Neuron (in vitro differentiated cells): ENCODE data around the gene FAM118A.
"Not testable (repeated sequence)": the region's sequence is repeated elsewhere in the genome, so short reads cannot be mapped to it uniquely, and the experiment has no call there.

Experiments used
- H2AFZ ChIP-seq: one replicate; pipeline ENCODE4 v1.6.1; 2013; ENCODE audit warnings: low read depth, mild to moderate bottlenecking, inconsistent platforms, low read length, moderate library complexity
- H3K27me3 ChIP-seq: one replicate; pipeline ENCODE4 v1.6.1; 2013; ENCODE audit warnings: low read length; ENCODE audit not compliant: insufficient read depth
- H3K36me3 ChIP-seq: one replicate; pipeline ENCODE4 v1.6.1; 2013; ENCODE audit warnings: low read length; ENCODE audit not compliant: insufficient read depth
- H3K4me1 ChIP-seq: one replicate; pipeline ENCODE4 v1.6.1; 2013; ENCODE audit warnings: low read length; ENCODE audit not compliant: insufficient read depth
- H3K4me3 ChIP-seq: 2 replicates; pipeline ENCODE4 v1.5.1; 2013; ENCODE audit warnings: mild to moderate bottlenecking, low read length, moderate library complexity
- H3K9me3 ChIP-seq: one replicate; pipeline ENCODE4 v1.6.1; 2013; ENCODE audit warnings: low read length

The FAM118A gene

DNA sequence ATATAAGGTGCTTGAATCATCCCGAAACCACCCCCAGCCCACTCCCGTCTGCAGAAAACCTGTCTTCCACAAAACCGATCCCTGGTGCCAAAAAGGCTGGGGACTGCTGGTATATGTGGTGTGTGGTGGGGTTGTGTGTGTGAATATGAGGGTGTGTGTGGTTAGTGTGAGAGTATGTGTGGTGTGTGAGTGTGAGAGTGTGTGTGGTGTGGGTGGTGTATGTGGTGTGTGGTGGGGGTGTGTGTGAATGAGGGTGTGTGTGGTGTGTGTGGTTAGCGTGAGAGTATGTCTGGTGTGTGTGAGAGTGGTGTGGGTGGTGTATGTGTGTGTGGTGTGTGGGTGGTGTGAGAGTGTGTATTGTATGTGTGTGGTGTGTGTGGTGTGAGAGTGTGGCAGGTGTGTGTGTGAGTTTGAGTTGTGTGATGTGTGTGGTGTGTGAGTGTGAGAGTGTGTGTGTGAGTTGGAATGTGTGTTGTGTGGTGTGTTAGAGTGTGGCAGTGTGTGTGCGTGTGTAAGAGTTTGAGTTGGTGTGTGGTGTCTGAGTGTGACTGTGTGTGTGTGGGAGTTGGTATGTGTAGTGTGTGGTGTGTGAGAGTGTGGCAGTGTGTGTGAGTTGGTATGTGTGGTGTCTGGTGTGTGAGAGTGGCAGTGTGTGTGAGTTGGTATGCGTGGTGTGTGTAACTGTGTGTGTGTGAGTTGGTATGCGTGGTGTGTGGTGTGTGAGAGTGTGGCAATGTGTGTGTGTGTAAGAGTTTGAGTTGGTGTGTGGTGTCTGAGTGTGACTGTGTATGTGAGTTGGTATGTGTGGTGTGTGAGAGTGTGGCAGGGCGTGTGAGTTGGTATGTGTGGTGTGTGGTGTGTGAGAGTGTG is 18.4 kb upstream of the FAM118A start:
- Histone ChIP-seq H3K27me3 (peaks cover 10% of the 10 kb centered on the region), H3K36me3 (no peaks in the 10 kb centered on the region), H3K4me1 (peaks cover 8% of the 10 kb centered on the region), H2AFZ (no peak overlapping the region), H3K9me3 (no peaks in the 10 kb centered on the region), H3K4me3 (no peak overlapping the region)

DNA sequence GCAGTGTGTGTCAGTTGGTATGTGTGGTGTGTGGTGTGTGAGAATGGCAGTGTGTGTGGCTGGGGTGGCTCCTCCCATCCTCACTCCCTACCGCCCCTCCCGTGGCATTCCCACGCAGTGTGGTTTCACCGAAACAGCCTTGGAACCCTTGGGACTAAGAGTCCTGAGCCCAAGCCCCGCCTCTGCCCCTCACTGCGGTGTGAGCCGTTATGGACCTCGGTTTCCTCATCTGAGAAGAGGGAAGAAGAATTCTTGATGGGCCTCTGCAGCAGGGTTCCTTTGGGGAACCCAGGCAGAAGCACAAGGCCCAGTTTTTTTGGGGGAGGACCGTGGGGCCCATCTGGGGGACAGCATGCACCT is 17.8 kb upstream of the FAM118A start:
- no peaks in the 10 kb centered on the region for H3K36me3 ChIP-seq
- H3K27me3 ChIP-seq = peaks cover 5% of the 10 kb centered on the region
- H2AFZ ChIP-seq = no peak overlapping the region
- no peaks in the 10 kb centered on the region for H3K9me3 ChIP-seq
- H3K4me3 ChIP-seq = no peak overlapping the region
- H3K4me1 ChIP-seq = peaks cover 8% of the 10 kb centered on the region

DNA sequence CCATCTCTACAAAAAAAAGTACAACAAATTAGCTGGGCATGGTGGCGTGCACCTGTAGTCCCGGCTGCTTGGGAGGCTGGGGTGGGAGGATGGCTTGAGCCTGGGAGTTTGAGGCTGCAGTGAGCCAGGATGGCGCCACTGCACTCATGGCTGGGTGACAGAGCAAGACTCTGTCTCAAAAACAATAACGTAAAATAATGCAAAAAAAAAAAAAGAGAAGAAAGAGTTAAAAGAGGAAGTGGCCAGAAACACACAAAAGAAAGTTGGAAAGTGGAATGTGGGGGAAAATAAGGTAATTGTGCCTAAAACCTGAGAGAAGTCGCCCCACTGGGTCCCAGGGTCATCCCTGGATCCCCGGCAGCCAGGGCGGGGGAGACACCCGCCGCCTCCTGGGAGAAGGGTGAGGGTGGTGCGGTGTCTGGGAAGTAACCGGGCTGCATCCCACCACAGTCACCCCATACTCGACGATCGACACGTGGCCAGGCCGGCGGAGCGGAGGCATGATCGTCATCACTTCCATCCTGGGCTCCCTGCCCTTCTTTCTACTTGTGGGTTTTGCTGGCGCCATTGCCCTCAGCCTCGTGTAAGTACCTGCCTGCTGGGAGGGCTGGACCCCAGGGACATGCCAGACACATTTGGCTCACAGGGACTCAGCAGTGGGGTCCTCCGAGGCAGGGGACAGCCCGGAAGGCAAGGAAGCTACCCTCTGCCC is 16.8 kb upstream of the FAM118A start:
- H3K4me3 ChIP-seq = no peak overlapping the region
- H3K9me3 ChIP-seq = no peaks in the 10 kb centered on the region
- H3K4me1 ChIP-seq = peaks cover 8% of the 10 kb centered on the region
- H3K36me3 ChIP-seq = no peaks in the 10 kb centered on the region
- no peaks in the 10 kb centered on the region for H3K27me3 ChIP-seq
- H2AFZ ChIP-seq = no peak overlapping the region

DNA sequence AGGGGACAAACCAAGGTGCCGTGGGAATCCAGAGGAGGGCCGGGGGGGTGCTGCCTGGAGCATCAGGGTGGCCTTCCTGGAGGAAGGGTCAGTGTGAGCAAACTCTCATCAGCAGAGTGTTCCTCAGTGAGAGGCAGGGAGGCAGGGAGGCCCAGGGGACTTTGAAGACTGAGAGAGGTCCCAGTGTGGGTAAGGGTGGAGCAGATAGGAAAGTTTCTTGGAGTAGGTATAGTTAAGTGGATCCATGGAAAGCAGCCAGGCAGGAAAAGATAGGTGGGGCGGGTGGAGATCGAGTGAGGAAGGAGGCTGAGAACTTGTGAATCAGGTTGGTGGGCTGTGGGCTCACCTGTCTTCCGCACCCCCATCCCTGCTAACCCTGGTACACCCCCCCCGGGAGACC is 15.7 kb upstream of the FAM118A start:
- Histone ChIP-seq H2AFZ (no peak overlapping the region), H3K36me3 (no peaks in the 10 kb centered on the region), H3K4me1 (peaks cover 8% of the 10 kb centered on the region), H3K27me3 (peaks cover 6% of the 10 kb centered on the region), H3K4me3 (no peak overlapping the region), H3K9me3 (no peaks in the 10 kb centered on the region)

DNA sequence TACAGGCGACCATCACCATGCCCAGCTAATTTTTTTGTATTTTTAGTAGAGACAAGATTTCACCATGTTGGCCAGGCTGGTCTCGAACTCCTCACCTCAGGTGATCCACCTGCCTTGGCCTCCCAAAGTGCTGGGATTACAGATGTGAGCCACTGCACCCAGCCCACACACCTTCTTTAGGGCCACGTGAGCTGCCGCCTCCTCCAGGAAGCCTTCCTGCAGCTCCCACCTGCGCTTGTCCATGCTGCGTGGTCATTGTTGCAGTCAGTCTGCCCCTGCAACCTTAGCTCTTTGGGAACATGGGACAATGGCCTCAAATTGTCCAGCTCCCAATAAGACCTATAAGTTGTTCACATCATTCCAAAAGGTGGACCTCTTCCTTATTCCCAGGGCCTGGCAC is 14.7 kb upstream of the FAM118A start:
- H3K36me3 ChIP-seq, H2AFZ ChIP-seq, H3K9me3 ChIP-seq, H3K4me1 ChIP-seq, H3K4me3 ChIP-seq: not testable (repeated sequence)
- peaks cover 11% of the 10 kb centered on the region for H3K27me3 ChIP-seq

- Histone ChIP-seq H2AFZ (no peak overlapping the region), H3K36me3 (no peaks in the 10 kb centered on the region), H3K4me3 (no peak overlapping the region), H3K9me3 (no peaks in the 10 kb centered on the region), H3K27me3 (peaks cover 11% of the 10 kb centered on the region), H3K4me1 (peaks cover 5% of the 10 kb centered on the region)
These were observed 14.2 kb upstream of the FAM118A start for GRCh38 chr22:45295492-45295891.

GRCh38 chr22:45296628-45297297 is 13.0 kb upstream of the FAM118A start:
- Histone ChIP-seq H3K9me3 (no peaks in the 10 kb centered on the region), H3K27me3 (peaks cover 11% of the 10 kb centered on the region), H3K4me1 (no peaks in the 10 kb centered on the region), H2AFZ (no peak overlapping the region), H3K36me3 (no peaks in the 10 kb centered on the region), H3K4me3 (no peak overlapping the region)

GRCh38 chr22:45298934-45299505 is 10.7 kb upstream of the FAM118A start:
- no peak overlapping the region for H3K4me3 ChIP-seq
- no peaks in the 10 kb centered on the region for H3K36me3 ChIP-seq
- H2AFZ ChIP-seq = no peak overlapping the region
- H3K9me3 ChIP-seq = no peaks in the 10 kb centered on the region
- H3K4me1 ChIP-seq = no peaks in the 10 kb centered on the region
- peaks cover 11% of the 10 kb centered on the region for H3K27me3 ChIP-seq

- H3K27me3 ChIP-seq = peaks cover 11% of the 10 kb centered on the region
- H3K9me3 ChIP-seq = no peaks in the 10 kb centered on the region
- no peak overlapping the region for H2AFZ ChIP-seq
- H3K4me1 ChIP-seq = no peaks in the 10 kb centered on the region
- no peak overlapping the region for H3K4me3 ChIP-seq
- H3K36me3 ChIP-seq = no peaks in the 10 kb centered on the region
These were observed 7.0 kb upstream of the FAM118A start for GRCh38 chr22:45302751-45303150.

GRCh38 chr22:45303181-45303580 is 6.6 kb upstream of the FAM118A start:
- Histone ChIP-seq H3K4me3 (no peak overlapping the region), H2AFZ (no peak overlapping the region), H3K4me1 (no peaks in the 10 kb centered on the region), H3K27me3 (peaks cover 11% of the 10 kb centered on the region), H3K9me3 (no peaks in the 10 kb centered on the region), H3K36me3 (no peaks in the 10 kb centered on the region)

GRCh38 chr22:45304971-45305370 is 4.8 kb upstream of the FAM118A start:
- no peak overlapping the region for H3K4me3 ChIP-seq
- no peaks in the 10 kb centered on the region for H3K36me3 ChIP-seq
- H3K27me3 ChIP-seq = no peaks in the 10 kb centered on the region
- H3K4me1 ChIP-seq = peaks cover 3% of the 10 kb centered on the region
- H3K9me3 ChIP-seq = no peaks in the 10 kb centered on the region
- H2AFZ ChIP-seq = no peak overlapping the region

DNA sequence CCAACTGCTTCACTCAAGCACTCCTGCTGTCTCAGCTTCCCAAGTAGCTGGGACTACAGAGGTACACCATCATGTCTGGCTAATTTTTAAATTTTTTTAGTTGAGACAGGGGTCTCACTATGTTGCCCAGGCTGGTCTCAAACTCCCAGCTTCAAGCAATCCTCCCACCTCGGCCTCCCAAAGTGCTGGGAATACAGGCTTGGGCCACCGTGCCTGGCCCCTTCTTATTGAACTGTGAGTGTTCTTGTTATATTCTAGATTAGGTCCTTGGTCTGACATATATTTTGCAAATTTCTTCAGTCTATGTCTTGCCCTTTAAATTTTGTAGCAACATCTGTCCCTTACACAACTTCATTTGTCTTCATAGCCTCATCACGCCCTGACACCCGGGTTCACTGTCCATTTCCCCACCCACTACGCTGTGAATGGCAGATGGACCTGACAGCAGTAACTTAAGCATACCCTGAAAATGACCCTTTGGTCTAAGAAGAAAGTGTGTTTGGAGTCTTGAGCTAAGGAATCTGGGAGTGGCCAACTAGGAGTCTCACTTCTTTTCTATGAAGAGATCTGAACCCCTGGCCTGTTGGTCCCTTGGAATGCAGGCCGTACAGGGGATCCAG is 4.2 kb upstream of the FAM118A start:
- H3K4me1 ChIP-seq = peaks cover 6% of the 10 kb centered on the region
- H3K27me3 ChIP-seq = no peaks in the 10 kb centered on the region
- no peak overlapping the region for H2AFZ ChIP-seq
- H3K36me3 ChIP-seq = no peaks in the 10 kb centered on the region
- no peaks in the 10 kb centered on the region for H3K9me3 ChIP-seq
- H3K4me3 ChIP-seq = no peak overlapping the region

GRCh38 chr22:45306139-45306538 is 3.6 kb upstream of the FAM118A start:
- H3K4me3 ChIP-seq = no peak overlapping the region
- peaks cover 12% of the 10 kb centered on the region for H3K4me1 ChIP-seq
- H3K27me3 ChIP-seq = no peaks in the 10 kb centered on the region
- no peaks in the 10 kb centered on the region for H3K9me3 ChIP-seq
- no peak overlapping the region for H2AFZ ChIP-seq
- no peaks in the 10 kb centered on the region for H3K36me3 ChIP-seq
